H1 (cell line): ENCODE measurements around the gene TBC1D20. TPM values are rescaled to one million over a fixed set of nuclear protein-coding genes. Genes with fewer than 3 reads are reported as not detected.

Experiments used
- ATF2 ChIP-seq: IDR thresholded peaks from 2 replicates; pipeline ENCODE4 v1.6.1; 2012; ENCODE audit warnings: low read length, inconsistent platforms
- CBX8 ChIP-seq: fragments of 300-800, 300-1000 bp; sonication (generic); IDR thresholded peaks from 2 replicates; pipeline ENCODE4 v1.7.1; 2016; ENCODE audit warnings: low read depth, low read length, borderline replicate concordance
- CHD7 ChIP-seq: fragments of 300-600 bp; sonication (generic); IDR thresholded peaks from 2 replicates; pipeline ENCODE4 v1.7.1; 2012; ENCODE audit warnings: low read length, moderate library complexity, mild to moderate bottlenecking, inconsistent platforms; ENCODE audit not compliant: insufficient replicate concordance
- E2F6 ChIP-seq: IDR thresholded peaks from 2 replicates; pipeline ENCODE4 v1.6.1; 2012; ENCODE audit warnings: inconsistent platforms
- JUN ChIP-seq: IDR thresholded peaks from 2 replicates; pipeline ENCODE4 v1.6.1; 2011; ENCODE audit warnings: low read depth, mild to moderate bottlenecking, improper control_type of control experiment, low read length
- KDM4A ChIP-seq: IDR thresholded peaks from one replicate; pipeline ENCODE4 v1.7.1; 2012; ENCODE audit warnings: low read depth, mild to moderate bottlenecking, moderate library complexity, low read length, inconsistent platforms; ENCODE audit not compliant: severe bottlenecking
- SIX5 ChIP-seq: IDR thresholded peaks from 2 replicates; pipeline ENCODE4 v1.6.1; 2011; ENCODE audit warnings: mild to moderate bottlenecking, low read depth, low read length
- polyA plus RNA-seq, 7 experiments: library from polyadenylated mRNA; depleted of rRNA in 3 of 7; stranded (reverse) in 5 of 7; unstranded in 2 of 7; fragments of >200 nt in 5 of 7; fragments of 200-250 nt in 2 of 7; gene quantifications; 1 replicate in 5 of 7; 2 replicates in 1 of 7; 4 replicates in 1 of 7; pipeline versions ENCODE4 v1.2.1 to v1.2.3, GENCODE V29; 2011 to 2013; ENCODE audit warnings: missing spikeins in 2 of 7, mixed read lengths in 2 of 7
- total RNA-seq: library from RNA; stranded (reverse); fragmentation: NEBNext Ultra II Directional; extraction: Animal tissue kit (Norgen Biotek cat#: 25700); gene quantifications from 2 replicates; pipeline ENCODE4 v1.2.1, GENCODE V29; 2021

Gene TBC1D20
- total and polyA plus RNA-seq, 2 of the 8 experiments (the other 6 are each of a cell fraction or from before 2014, with no cell fraction given) = 14.5 to 17.1 TPM

- TF ChIP-seq CHD7 (no peak), KDM4A (no peak), CBX8 (no peak), ATF2 (no peak), E2F6 (no peak), SIX5 (no peak), JUN (no peak)
Observed at GRCh38 chr20:497979-498378, 35.6 kb upstream of the TBC1D20 start (continued).
